Right lobe of liver (tissue), 6 donors: ENCODE data around the gene CIBAR2. TPM values are rescaled to one million over a fixed set of nuclear protein-coding genes. Genes with fewer than 3 reads are reported as not detected.

Source experiments
- ATAC-seq, 4 donors: fragments of 200-7000 bp; cut with Tn5 transposase; one replicate each; pipeline ENCODE4 v1.9.1; 2020; ENCODE audit warnings: mild to moderate bottlenecking in 4 of 4, moderate library complexity in 4 of 4
- DNase-seq, 3 donors: peaks; one replicate each; pipeline ENCODE4 v3.0.0-alpha.2; 2020
- H3K27ac ChIP-seq, 3 donors: fragments of 200-600 bp; one replicate each; pipeline ENCODE4 v1.8.0; 2022
- H3K27me3 ChIP-seq, 2 donors: fragments of 200-600 bp; one replicate each; pipeline ENCODE4 v1.8.0; 2022
- H3K36me3 ChIP-seq, 4 donors: fragments of 200-600 bp; sonication (generic) in 1 of 4; one replicate each; pipeline versions ENCODE4 v1.5.1 to v1.8.0; 2017 to 2022; ENCODE audit warnings: control low read depth in 1 of 4
- H3K4me1 ChIP-seq, 4 donors: fragments of 200-600 bp; sonication (generic) in 1 of 4; one replicate each; pipeline versions ENCODE4 v1.5.1 to v1.8.0; 2017 to 2022; ENCODE audit warnings: control low read depth in 1 of 4
- H3K4me3 ChIP-seq, 3 donors: fragments of 200-600 bp; one replicate each; pipeline ENCODE4 v1.8.0; 2022
- H3K9me3 ChIP-seq, 4 donors: fragments of 200-600 bp; sonication (generic) in 1 of 4; one replicate each; pipeline versions ENCODE4 v1.5.1 to v1.8.0; 2017 to 2022; ENCODE audit warnings: control low read depth in 1 of 4
- POLR2A ChIP-seq: fragments of 450-650 bp; IDR thresholded peaks from one replicate; pipeline ENCODE4 v1.6.1; 2017; ENCODE audit warnings: antibody characterized with exemption, mild to moderate bottlenecking
- WGBS: methylation state at CpG from one replicate; pipeline ENCODE4 v1.1.6; 2018; ENCODE audit warnings: low coverage, low lambda C conversion rate; ENCODE audit not compliant: insufficient coverage; ENCODE audit errors: missing lambda C conversion rate; 5-methylcytosine and 5-hydroxymethylcytosine counted together
- intact Hi-C, 2 donors: fragments of 100-400 bp; cut with DNase I; formaldehyde crosslinking; loops; one replicate each; pipeline versions ENCODE4 v1.11.2 to v1.14.1; 2022
- total RNA-seq, 6 experiments: library from RNA; depleted of rRNA in 2 of 6; stranded (reverse); fragments of >200 nt in 2 of 6; fragmentation: NEBNext Ultra II Directional in 3 of 6; extraction: Animal tissue kit (Norgen Biotek cat#: 25700) in 3 of 6; gene quantifications; one replicate each; pipeline versions ENCODE4 v1.1.0 to v1.2.4, GENCODE V29; 2016 to 2023
- TF ChIP-seq, protein P1 (sequence below), 4 donors: fragments of 200-600 bp in 3 of 4; fragments of 450-650 bp in 1 of 4; IDR thresholded peaks; one replicate each; pipeline versions ENCODE4 v1.5.1 to v1.8.0; 2016 to 2022; ENCODE audit warnings: antibody characterized with exemption in 4 of 4, mild to moderate bottlenecking in 2 of 4
- donor health status: DM: no; HTN: yes; CAD: no.
- donor health status: DM: no; HTN: no; CAD: no.
- donor health status: DM: no; HTN: no; CAD: no.
- donor health status: DM: no; HTN: yes; CAD: no.
- donor health status: DM: no; HTN: yes; CAD: no.

The CIBAR2 gene
- total RNA-seq, 6 experiments from 2014 or later: not detected

DNA sequence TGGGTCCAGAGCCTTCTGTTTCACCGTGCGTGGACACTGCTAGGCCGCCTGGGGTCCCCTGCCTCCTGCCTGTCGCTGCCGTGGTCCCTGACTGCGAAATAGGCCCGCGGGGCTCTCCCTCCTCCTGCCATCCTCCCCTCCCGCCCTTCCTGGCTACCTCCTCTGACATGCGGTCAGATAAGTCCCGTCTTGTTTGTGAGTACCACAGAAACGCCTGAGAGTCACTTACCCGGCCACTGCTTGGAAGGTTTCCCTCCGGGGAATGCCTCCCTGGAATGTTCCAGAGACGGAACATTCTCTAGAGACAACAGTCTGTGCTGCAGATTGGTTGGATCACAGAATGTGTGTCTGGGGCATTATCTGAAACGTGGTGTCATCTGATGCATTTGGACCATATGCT lies 22.7 kb downstream of the CIBAR2 start:
- peaks cover 0 to 10% (median 5%) of the 10 kb centered on the region in 4 donors for H3K4me1 ChIP-seq
- H3K27ac ChIP-seq: no peak overlapping the region
- no peaks in the 10 kb centered on the region for H3K36me3 ChIP-seq
- DNase-seq: no peak
- WGBS: 60% methylated on average over 1 of the region's 16 CpGs
- TF ChIP-seq, protein P1, sequence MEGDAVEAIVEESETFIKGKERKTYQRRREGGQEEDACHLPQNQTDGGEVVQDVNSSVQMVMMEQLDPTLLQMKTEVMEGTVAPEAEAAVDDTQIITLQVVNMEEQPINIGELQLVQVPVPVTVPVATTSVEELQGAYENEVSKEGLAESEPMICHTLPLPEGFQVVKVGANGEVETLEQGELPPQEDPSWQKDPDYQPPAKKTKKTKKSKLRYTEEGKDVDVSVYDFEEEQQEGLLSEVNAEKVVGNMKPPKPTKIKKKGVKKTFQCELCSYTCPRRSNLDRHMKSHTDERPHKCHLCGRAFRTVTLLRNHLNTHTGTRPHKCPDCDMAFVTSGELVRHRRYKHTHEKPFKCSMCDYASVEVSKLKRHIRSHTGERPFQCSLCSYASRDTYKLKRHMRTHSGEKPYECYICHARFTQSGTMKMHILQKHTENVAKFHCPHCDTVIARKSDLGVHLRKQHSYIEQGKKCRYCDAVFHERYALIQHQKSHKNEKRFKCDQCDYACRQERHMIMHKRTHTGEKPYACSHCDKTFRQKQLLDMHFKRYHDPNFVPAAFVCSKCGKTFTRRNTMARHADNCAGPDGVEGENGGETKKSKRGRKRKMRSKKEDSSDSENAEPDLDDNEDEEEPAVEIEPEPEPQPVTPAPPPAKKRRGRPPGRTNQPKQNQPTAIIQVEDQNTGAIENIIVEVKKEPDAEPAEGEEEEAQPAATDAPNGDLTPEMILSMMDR (IDR thresholded peaks at IDR 0.05): no peak
- no peak for TF ChIP-seq POLR2A
- ATAC-seq: no peak
- intact Hi-C loops: loop anchor here in 1 of 2 donors (10.0 kb wide), 1 partner anchor 125 kb away; no protein-coding TSS in a partner anchor
- no peaks in the 10 kb centered on the region for H3K9me3 ChIP-seq
- no peak overlapping the region for H3K4me3 ChIP-seq
- no peaks in the 10 kb centered on the region for H3K27me3 ChIP-seq

DNA sequence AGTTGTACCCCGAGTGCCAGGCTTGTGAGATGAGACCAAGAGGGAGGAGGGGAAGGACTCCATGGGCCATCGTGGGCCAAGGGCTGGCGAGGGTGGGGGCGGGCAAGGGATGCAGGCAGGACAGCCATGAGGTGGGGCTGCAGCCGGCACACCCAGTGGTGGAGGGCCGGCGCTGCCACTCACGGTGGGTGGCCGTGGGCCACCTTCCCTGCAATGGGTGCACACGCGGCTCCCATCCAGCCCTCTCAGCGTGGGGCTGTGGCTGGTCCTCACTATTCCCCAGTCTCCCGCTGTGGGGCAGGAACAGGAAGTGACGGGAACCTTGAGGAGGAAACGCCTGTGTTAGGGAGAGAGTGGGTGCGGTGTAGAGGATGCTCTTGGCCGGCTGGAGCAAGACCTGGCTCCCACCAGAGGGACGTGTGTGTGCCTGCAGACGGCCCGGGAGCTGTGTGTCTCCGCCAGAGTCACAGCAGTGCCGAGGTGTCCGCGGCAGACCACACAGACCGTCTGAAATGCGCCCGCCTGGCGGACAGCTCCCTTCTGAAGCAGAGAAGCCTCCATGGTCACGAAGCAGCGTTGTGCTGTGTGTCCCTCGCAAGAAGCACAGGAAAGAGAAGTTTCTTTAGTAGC lies 23.6 kb downstream of the CIBAR2 start:
- Histone ChIP-seq H3K9me3 (no peaks in the 10 kb centered on the region), H3K36me3 (no peaks in the 10 kb centered on the region), H3K4me1 (peaks cover 0 to 10% (median 5%) of the 10 kb centered on the region in 4 donors), H3K4me3 (no peak overlapping the region), H3K27ac (no peak overlapping the region), H3K27me3 (no peaks in the 10 kb centered on the region)
- DNase-seq (no peak), ATAC-seq (no peak)
- intact Hi-C loops: loop anchor here in 1 of 2 donors (10.0 kb wide), 1 partner anchor 124 kb away; no protein-coding TSS in a partner anchor
- no CpG with 5 or more reads among the region's 31 CpGs for WGBS
- TF ChIP-seq, protein P1 (IDR thresholded peaks at IDR 0.05): no peak
- TF ChIP-seq POLR2A: no peak

DNA sequence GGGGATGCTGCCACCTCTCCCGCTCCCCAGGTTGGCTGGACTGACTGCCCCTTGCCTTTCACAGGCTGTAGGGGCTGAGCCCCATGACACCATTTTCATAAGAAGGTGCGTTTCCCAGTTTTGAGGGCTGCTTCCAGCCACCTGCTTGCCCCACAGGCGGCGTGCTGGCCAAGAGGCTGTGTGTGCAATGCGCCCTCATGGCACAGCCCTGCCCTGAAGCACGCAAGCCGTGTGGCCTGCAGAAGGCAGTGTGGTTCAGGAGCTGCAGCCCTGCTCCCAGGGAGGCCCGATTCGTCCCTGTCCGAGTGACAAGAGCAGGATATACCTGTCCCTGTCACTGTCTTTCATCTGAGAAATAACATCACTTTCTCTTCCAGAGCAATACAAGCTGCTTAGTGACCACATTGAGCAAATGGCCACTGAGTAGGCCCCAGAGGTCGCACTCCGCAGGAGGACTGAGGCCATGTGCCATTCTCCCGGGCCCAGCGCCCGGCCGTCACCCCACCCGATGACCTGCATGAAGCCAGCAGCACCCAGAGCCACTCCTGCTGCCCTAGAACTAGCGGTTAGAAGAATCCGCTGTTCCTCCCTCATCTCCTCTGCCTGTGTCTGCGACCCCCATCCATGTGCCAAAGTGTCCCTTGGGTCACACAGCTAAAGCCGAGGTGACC lies 24.2 kb downstream of the CIBAR2 start:
- ATAC-seq (no peak), DNase-seq (no peak)
- WGBS: 80% methylated on average over 2 of the region's 21 CpGs
- H3K27me3 ChIP-seq: no peaks in the 10 kb centered on the region
- no peak overlapping the region for H3K4me3 ChIP-seq
- no peak overlapping the region for H3K27ac ChIP-seq
- intact Hi-C loops: loop anchor here in 1 of 2 donors (10.0 kb wide), 1 partner anchor 123 kb away; no protein-coding TSS in a partner anchor
- H3K4me1 ChIP-seq: peaks cover 0 to 10% (median 5%) of the 10 kb centered on the region in 4 donors
- TF ChIP-seq POLR2A: no peak
- TF ChIP-seq, protein P1 (IDR thresholded peaks at IDR 0.05): no peak
- no peaks in the 10 kb centered on the region for H3K9me3 ChIP-seq
- no peaks in the 10 kb centered on the region for H3K36me3 ChIP-seq

DNA sequence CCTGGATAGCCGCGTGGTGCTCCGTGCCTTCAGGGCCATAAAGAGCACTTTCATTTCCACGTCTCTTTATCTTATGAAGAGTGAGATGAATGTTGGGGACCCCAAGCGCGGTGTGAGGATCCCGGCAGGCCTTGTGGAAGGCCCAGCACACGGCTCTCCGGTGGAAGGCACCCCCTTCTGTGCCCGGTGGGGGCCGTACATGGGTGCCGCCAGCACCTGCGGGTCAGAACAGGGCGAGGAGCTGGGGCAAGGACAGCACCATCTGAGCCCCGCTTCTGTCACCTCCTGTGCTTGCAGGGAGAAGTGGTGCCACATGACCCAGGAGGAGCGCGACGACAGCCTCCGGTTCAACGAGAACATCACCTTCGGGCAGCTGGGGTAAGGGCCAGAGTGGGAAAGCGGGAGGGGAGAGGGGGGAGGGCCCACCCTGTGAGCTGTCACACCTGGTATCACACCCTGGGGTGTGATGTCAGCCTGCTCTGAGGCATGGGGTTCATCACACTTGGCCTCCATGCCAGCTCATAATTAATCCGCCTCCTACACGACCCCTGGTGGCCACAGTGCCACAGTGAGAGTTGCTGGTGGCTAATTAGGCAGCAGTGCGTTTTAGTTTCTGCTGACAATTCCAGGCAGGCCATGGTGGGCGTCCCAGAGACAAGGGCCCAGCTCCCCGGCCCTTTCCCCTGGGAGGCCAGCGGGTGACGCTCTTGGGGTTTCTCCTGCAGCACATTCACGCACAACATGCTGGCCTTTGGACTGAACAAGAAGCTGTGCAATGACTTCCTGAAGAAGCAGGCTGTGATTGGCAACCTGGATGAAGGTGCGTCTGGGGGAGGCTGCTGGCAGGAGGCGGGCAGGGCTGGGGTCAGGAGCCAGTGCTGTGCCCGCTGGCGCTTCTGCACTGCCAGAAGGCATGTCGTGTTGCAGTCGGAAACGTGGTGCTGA lies 25.7 kb downstream of the CIBAR2 start:
- no peaks in the 10 kb centered on the region for H3K36me3 ChIP-seq
- no peaks in the 10 kb centered on the region for H3K27me3 ChIP-seq
- no peak overlapping the region for H3K4me3 ChIP-seq
- intact Hi-C loops: loop anchor here in 1 of 2 donors (10.0 kb wide), 1 partner anchor 122 kb away; no protein-coding TSS in a partner anchor
- ATAC-seq (peak; percentile 38 to 72 (median 66)), DNase-seq (peak in 2 of 3 donors; percentile 59 to 66)
- whole genome bisulfite sequencing: 61% methylated on average over 8 of the region's 37 CpGs
- H3K9me3 ChIP-seq: no peaks in the 10 kb centered on the region
- TF ChIP-seq POLR2A: no peak
- TF ChIP-seq, protein P1 (IDR thresholded peaks at IDR 0.05): peak; percentile 49 to 64 (median 62)
- H3K4me1 ChIP-seq: peaks cover 0 to 10% (median 5%) of the 10 kb centered on the region in 4 donors
- H3K27ac ChIP-seq: no peak overlapping the region
